ENCODE data around the gene CCNB1IP1. TPM values are rescaled to one million over a fixed set of nuclear protein-coding genes. Genes with fewer than 3 reads are reported as not detected.

Gene CCNB1IP1
- total and polyA plus RNA-seq, 2 of the 8 experiments (the other 6 are each of a cell fraction or from before 2014, with no cell fraction given): 173 to 277 TPM

DNA sequence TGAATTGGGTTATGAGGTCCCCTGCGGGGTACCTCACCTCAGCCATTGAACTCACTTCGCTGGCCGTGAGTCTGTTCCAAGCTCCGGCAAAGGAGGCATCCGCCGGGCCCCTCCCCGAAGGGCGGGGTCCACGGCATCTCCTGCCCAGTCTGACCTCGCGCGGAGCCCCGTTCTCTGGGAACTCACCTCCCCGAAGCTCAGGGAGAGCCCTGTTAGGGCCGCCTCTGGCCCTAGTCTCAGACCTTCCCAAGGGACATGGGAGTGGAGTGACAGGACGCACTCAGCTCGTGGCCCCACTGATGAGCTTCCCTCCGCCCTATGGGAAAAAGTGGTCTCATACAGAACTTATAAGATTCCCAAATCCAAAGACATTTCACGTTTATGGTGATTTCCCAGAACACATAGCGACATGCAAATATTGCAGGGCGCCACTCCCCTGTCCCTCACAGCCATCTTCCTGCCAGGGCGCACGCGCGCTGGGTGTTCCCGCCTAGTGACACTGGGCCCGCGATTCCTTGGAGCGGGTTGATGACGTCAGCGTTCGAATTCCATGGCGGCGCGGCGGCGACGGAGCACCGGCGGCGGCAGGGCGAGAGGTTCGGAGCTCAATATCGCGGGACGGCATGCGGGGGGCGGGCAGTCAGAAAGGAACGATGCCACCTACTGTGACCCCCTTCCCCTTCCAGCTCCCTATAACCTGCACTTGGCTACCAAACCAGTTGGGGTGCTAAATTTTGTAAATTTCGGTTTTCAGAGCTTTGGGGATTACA lies 10.2 kb upstream of the CCNB1IP1 start, which contains the start of gene PARP2 (continued):
- TF ChIP-seq, protein P1, sequence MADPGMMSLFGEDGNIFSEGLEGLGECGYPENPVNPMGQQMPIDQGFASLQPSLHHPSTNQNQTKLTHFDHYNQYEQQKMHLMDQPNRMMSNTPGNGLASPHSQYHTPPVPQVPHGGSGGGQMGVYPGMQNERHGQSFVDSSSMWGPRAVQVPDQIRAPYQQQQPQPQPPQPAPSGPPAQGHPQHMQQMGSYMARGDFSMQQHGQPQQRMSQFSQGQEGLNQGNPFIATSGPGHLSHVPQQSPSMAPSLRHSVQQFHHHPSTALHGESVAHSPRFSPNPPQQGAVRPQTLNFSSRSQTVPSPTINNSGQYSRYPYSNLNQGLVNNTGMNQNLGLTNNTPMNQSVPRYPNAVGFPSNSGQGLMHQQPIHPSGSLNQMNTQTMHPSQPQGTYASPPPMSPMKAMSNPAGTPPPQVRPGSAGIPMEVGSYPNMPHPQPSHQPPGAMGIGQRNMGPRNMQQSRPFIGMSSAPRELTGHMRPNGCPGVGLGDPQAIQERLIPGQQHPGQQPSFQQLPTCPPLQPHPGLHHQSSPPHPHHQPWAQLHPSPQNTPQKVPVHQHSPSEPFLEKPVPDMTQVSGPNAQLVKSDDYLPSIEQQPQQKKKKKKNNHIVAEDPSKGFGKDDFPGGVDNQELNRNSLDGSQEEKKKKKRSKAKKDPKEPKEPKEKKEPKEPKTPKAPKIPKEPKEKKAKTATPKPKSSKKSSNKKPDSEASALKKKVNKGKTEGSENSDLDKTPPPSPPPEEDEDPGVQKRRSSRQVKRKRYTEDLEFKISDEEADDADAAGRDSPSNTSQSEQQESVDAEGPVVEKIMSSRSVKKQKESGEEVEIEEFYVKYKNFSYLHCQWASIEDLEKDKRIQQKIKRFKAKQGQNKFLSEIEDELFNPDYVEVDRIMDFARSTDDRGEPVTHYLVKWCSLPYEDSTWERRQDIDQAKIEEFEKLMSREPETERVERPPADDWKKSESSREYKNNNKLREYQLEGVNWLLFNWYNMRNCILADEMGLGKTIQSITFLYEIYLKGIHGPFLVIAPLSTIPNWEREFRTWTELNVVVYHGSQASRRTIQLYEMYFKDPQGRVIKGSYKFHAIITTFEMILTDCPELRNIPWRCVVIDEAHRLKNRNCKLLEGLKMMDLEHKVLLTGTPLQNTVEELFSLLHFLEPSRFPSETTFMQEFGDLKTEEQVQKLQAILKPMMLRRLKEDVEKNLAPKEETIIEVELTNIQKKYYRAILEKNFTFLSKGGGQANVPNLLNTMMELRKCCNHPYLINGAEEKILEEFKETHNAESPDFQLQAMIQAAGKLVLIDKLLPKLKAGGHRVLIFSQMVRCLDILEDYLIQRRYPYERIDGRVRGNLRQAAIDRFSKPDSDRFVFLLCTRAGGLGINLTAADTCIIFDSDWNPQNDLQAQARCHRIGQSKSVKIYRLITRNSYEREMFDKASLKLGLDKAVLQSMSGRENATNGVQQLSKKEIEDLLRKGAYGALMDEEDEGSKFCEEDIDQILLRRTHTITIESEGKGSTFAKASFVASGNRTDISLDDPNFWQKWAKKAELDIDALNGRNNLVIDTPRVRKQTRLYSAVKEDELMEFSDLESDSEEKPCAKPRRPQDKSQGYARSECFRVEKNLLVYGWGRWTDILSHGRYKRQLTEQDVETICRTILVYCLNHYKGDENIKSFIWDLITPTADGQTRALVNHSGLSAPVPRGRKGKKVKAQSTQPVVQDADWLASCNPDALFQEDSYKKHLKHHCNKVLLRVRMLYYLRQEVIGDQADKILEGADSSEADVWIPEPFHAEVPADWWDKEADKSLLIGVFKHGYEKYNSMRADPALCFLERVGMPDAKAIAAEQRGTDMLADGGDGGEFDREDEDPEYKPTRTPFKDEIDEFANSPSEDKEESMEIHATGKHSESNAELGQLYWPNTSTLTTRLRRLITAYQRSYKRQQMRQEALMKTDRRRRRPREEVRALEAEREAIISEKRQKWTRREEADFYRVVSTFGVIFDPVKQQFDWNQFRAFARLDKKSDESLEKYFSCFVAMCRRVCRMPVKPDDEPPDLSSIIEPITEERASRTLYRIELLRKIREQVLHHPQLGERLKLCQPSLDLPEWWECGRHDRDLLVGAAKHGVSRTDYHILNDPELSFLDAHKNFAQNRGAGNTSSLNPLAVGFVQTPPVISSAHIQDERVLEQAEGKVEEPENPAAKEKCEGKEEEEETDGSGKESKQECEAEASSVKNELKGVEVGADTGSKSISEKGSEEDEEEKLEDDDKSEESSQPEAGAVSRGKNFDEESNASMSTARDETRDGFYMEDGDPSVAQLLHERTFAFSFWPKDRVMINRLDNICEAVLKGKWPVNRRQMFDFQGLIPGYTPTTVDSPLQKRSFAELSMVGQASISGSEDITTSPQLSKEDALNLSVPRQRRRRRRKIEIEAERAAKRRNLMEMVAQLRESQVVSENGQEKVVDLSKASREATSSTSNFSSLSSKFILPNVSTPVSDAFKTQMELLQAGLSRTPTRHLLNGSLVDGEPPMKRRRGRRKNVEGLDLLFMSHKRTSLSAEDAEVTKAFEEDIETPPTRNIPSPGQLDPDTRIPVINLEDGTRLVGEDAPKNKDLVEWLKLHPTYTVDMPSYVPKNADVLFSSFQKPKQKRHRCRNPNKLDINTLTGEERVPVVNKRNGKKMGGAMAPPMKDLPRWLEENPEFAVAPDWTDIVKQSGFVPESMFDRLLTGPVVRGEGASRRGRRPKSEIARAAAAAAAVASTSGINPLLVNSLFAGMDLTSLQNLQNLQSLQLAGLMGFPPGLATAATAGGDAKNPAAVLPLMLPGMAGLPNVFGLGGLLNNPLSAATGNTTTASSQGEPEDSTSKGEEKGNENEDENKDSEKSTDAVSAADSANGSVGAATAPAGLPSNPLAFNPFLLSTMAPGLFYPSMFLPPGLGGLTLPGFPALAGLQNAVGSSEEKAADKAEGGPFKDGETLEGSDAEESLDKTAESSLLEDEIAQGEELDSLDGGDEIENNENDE (IDR thresholded peaks at IDR 0.05; ENCODE audit: insufficient replicate concordance, low read length): no peak
- TF ChIP-seq SUZ12 (IDR thresholded peaks at IDR 0.05; ENCODE audit: low read length) (no peak), EP300 (IDR thresholded peaks at IDR 0.05; ENCODE audit: borderline replicate concordance in 1 of 2, low read depth in 2 of 2, low read length in 2 of 2) (no peak; a peak in 1 of 3 replicates), GABPA (IDR thresholded peaks at IDR 0.05; ENCODE audit: borderline replicate concordance, insufficient read depth, low read length) (no peak), SIX5 (IDR thresholded peaks at IDR 0.05; ENCODE audit: low read depth, low read length) (no peak), RNF2 (IDR thresholded peaks at IDR 0.05; ENCODE audit: borderline replicate concordance, low read depth, low read length, missing control alignments, poor library complexity, severe bottlenecking) (no peak), SP1 (IDR thresholded peaks at IDR 0.05; ENCODE audit: low read depth, low read length) (peak; percentile 80; the same call in 1 of the 2 replicates), BCL11A (IDR thresholded peaks at IDR 0.05; ENCODE audit: low read depth in 2 of 2, low read length in 2 of 2) (no peak), PHF8 (conservative IDR thresholded peaks at IDR 0.05; ENCODE audit: low read depth, low read length) (peak; percentile 57)
